WTC11 (cell line): ENCODE data around the gene CAMK2G.

Source experiments
- GABPB1 ChIP-seq: sonication (generic); formaldehyde crosslinking; IDR thresholded peaks from 2 replicates; pipeline ENCODE4 v1.8.1; 2023; ENCODE audit warnings: mild to moderate bottlenecking, missing genetic modification reagents
- MXD4 ChIP-seq: fragments of 250-450 bp; sonication (Bioruptor Pico); IDR thresholded peaks from 2 replicates; pipeline ENCODE4 v1.8.0; 2021; ENCODE audit warnings: mild to moderate bottlenecking, moderate library complexity, borderline replicate concordance
- MYBL2 ChIP-seq: sonication (generic); formaldehyde crosslinking; IDR thresholded peaks from 2 replicates; pipeline ENCODE4 v1.8.1; 2023; ENCODE audit warnings: mild to moderate bottlenecking, moderate library complexity, missing genetic modification reagents
- RELA ChIP-seq: sonication (generic); formaldehyde crosslinking; IDR thresholded peaks from 2 replicates; pipeline ENCODE4 v1.8.1; 2022; ENCODE audit warnings: missing genetic modification reagents, mild to moderate bottlenecking, borderline replicate concordance
- SP1 ChIP-seq: sonication (generic); formaldehyde crosslinking; conservative IDR thresholded peaks from 2 replicates; pipeline ENCODE4 v1.8.1; 2022; ENCODE audit warnings: missing genetic modification reagents
- ZNF317 ChIP-seq: sonication (generic); formaldehyde crosslinking; IDR thresholded peaks from 2 replicates; pipeline ENCODE4 v1.8.1; 2023; ENCODE audit warnings: low read depth, mild to moderate bottlenecking, moderate library complexity, missing genetic modification reagents, borderline replicate concordance
- ZNF512 ChIP-seq: sonication (generic); formaldehyde crosslinking; IDR thresholded peaks from 2 replicates; pipeline ENCODE4 v1.8.1; 2022; ENCODE audit warnings: missing genetic modification reagents, borderline replicate concordance
- TF ChIP-seq, protein P1 (sequence below): fragments of 200-600 bp; IDR thresholded peaks from 2 replicates; pipeline ENCODE4 v1.8.0; 2022; ENCODE audit warnings: antibody characterized with exemption
- TF ChIP-seq, protein P2 (sequence below): sonication (generic); formaldehyde crosslinking; IDR thresholded peaks from 2 replicates; pipeline ENCODE4 v1.8.1; 2023; ENCODE audit warnings: mild to moderate bottlenecking, missing genetic modification reagents, borderline replicate concordance
- TF ChIP-seq, protein P3 (sequence below): sonication (generic); formaldehyde crosslinking; IDR thresholded peaks from 2 replicates; pipeline ENCODE4 v1.8.1; 2022; ENCODE audit warnings: low read depth, missing genetic modification reagents, borderline replicate concordance

- TF ChIP-seq MYBL2, result no peak
- no peak for TF ChIP-seq SP1 (CRISPR knock-in tag)
- TF ChIP-seq MXD4 (CRISPR knock-in tag), result no peak
- TF ChIP-seq, protein P1, sequence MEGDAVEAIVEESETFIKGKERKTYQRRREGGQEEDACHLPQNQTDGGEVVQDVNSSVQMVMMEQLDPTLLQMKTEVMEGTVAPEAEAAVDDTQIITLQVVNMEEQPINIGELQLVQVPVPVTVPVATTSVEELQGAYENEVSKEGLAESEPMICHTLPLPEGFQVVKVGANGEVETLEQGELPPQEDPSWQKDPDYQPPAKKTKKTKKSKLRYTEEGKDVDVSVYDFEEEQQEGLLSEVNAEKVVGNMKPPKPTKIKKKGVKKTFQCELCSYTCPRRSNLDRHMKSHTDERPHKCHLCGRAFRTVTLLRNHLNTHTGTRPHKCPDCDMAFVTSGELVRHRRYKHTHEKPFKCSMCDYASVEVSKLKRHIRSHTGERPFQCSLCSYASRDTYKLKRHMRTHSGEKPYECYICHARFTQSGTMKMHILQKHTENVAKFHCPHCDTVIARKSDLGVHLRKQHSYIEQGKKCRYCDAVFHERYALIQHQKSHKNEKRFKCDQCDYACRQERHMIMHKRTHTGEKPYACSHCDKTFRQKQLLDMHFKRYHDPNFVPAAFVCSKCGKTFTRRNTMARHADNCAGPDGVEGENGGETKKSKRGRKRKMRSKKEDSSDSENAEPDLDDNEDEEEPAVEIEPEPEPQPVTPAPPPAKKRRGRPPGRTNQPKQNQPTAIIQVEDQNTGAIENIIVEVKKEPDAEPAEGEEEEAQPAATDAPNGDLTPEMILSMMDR, result no peak
- no peak for TF ChIP-seq ZNF512 (CRISPR knock-in tag)
- TF ChIP-seq ZNF317, result no peak
- no peak for TF ChIP-seq GABPB1 (CRISPR knock-in tag)
- TF ChIP-seq, protein P2, sequence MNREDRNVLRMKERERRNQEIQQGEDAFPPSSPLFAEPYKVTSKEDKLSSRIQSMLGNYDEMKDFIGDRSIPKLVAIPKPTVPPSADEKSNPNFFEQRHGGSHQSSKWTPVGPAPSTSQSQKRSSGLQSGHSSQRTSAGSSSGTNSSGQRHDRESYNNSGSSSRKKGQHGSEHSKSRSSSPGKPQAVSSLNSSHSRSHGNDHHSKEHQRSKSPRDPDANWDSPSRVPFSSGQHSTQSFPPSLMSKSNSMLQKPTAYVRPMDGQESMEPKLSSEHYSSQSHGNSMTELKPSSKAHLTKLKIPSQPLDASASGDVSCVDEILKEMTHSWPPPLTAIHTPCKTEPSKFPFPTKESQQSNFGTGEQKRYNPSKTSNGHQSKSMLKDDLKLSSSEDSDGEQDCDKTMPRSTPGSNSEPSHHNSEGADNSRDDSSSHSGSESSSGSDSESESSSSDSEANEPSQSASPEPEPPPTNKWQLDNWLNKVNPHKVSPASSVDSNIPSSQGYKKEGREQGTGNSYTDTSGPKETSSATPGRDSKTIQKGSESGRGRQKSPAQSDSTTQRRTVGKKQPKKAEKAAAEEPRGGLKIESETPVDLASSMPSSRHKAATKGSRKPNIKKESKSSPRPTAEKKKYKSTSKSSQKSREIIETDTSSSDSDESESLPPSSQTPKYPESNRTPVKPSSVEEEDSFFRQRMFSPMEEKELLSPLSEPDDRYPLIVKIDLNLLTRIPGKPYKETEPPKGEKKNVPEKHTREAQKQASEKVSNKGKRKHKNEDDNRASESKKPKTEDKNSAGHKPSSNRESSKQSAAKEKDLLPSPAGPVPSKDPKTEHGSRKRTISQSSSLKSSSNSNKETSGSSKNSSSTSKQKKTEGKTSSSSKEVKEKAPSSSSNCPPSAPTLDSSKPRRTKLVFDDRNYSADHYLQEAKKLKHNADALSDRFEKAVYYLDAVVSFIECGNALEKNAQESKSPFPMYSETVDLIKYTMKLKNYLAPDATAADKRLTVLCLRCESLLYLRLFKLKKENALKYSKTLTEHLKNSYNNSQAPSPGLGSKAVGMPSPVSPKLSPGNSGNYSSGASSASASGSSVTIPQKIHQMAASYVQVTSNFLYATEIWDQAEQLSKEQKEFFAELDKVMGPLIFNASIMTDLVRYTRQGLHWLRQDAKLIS (CRISPR knock-in tag), result no peak
- TF ChIP-seq, protein P3, sequence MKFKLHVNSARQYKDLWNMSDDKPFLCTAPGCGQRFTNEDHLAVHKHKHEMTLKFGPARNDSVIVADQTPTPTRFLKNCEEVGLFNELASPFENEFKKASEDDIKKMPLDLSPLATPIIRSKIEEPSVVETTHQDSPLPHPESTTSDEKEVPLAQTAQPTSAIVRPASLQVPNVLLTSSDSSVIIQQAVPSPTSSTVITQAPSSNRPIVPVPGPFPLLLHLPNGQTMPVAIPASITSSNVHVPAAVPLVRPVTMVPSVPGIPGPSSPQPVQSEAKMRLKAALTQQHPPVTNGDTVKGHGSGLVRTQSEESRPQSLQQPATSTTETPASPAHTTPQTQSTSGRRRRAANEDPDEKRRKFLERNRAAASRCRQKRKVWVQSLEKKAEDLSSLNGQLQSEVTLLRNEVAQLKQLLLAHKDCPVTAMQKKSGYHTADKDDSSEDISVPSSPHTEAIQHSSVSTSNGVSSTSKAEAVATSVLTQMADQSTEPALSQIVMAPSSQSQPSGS (CRISPR knock-in tag), result no peak
- TF ChIP-seq RELA (CRISPR knock-in tag), result no peak
These were observed 77.6 kb downstream of the CAMK2G start for GRCh38 chr10:73796766-73797165.
